Testis (tissue), 3 donors: ENCODE data around the gene CHRNA1. TPM values are rescaled to one million over a fixed set of nuclear protein-coding genes. Genes with fewer than 3 reads are reported as not detected.

Experiments
- DNase-seq: peaks from one replicate; pipeline ENCODE4 v3.0.0-alpha.2; 2019
- H3K27ac ChIP-seq, 2 donors: fragments of 200-600 bp; sonication (generic); one replicate each; pipeline ENCODE4 v1.5.1; 2019
- H3K27me3 ChIP-seq: fragments of 200-600 bp; sonication (generic); one replicate; pipeline ENCODE4 v1.5.1; 2019
- H3K36me3 ChIP-seq: fragments of 200-600 bp; sonication (generic); one replicate; pipeline ENCODE4 v1.5.1; 2017; ENCODE audit warnings: low read depth; ENCODE audit errors: missing control alignments
- H3K4me1 ChIP-seq: fragments of 200-600 bp; sonication (generic); one replicate; pipeline ENCODE4 v1.5.1; 2019
- H3K4me3 ChIP-seq, 2 donors: fragments of 200-600 bp; sonication (generic); one replicate each; pipeline ENCODE4 v1.5.1; 2017 to 2019
- H3K9me3 ChIP-seq: fragments of 200-600 bp; sonication (generic); one replicate; pipeline ENCODE4 v1.5.1; 2017
- POLR2A ChIP-seq: fragments of 450-650 bp; IDR thresholded peaks from one replicate; pipeline ENCODE4 v1.6.1; 2017; ENCODE audit warnings: antibody characterized with exemption, mild to moderate bottlenecking, moderate library complexity
- WGBS, 2 donors: methylation state at CpG; one replicate each; pipeline ENCODE4 v1.1.5; 2018; 5-methylcytosine and 5-hydroxymethylcytosine counted together
- intact Hi-C: fragments of 100-400 bp; cut with DNase I; formaldehyde crosslinking; loops from one replicate; pipeline ENCODE4 v1.15.1; 2023; ENCODE audit warnings: low total_unique reads
- polyA plus RNA-seq: library from polyadenylated mRNA; stranded (reverse); fragments of 350-450 nt; fragmentation: Illumina TruSeq; extraction: RNeasy Lipid Tissue Mini Kit (QIAGEN cat#74804); gene quantifications from one replicate; pipeline ENCODE4 v1.2.3, GENCODE V29; 2014; ENCODE audit warnings: low read depth, low replicate concordance; ENCODE audit not compliant: insufficient read depth
- total RNA-seq, 2 donors: library from RNA; depleted of rRNA; stranded (reverse); fragments of >200 nt; gene quantifications; one replicate each; pipeline ENCODE4 v1.2.3, GENCODE V29; 2016
- TF ChIP-seq, protein P1 (sequence below), 3 experiments: fragments of 450-650 bp in 2 of 3; fragments of 200-600 bp in 1 of 3; sonication (generic) in 1 of 3; IDR thresholded peaks; one replicate each; pipeline ENCODE4 v1.5.1; 2016 to 2019; ENCODE audit warnings: antibody characterized with exemption in 3 of 3, mild to moderate bottlenecking in 2 of 3, moderate library complexity in 1 of 3

The CHRNA1 gene
- total and polyA plus RNA-seq, 3 donors from 2014 or later: 0.25 to 2.7 (median 1.2) TPM

DNA sequence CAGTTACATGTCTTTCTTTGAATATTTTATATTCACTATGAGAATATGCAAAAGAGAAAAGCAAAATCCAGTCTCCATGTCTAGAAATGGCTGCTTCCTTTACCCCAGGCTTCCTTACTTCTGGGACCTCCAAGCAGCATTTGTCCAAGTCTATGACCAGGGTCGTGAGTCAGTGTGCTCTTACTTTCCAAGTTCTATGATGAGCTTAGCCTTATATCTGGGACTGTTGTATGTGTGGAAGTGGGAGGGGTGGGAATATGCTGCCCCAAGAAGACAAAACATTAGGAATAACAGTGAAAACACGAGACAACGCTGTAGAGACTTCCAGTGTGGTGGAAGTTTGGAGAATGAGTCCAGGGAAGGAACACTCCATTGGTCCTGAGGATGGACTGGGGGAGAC, 21.2 kb upstream of the CHRNA1 start:
- peaks cover 17% of the 10 kb centered on the region for H3K4me1 ChIP-seq
- no peak overlapping the region for H3K4me3 ChIP-seq
- intact Hi-C loops: no loop called here
- no peak overlapping the region for H3K27ac ChIP-seq
- H3K27me3 ChIP-seq: no peaks in the 10 kb centered on the region
- H3K36me3 ChIP-seq: no peaks in the 10 kb centered on the region
- WGBS, 2 donors: 86 to 95% methylated on average over 3 of the region's 3 CpGs
- no peak for TF ChIP-seq POLR2A
- TF ChIP-seq, protein P1, sequence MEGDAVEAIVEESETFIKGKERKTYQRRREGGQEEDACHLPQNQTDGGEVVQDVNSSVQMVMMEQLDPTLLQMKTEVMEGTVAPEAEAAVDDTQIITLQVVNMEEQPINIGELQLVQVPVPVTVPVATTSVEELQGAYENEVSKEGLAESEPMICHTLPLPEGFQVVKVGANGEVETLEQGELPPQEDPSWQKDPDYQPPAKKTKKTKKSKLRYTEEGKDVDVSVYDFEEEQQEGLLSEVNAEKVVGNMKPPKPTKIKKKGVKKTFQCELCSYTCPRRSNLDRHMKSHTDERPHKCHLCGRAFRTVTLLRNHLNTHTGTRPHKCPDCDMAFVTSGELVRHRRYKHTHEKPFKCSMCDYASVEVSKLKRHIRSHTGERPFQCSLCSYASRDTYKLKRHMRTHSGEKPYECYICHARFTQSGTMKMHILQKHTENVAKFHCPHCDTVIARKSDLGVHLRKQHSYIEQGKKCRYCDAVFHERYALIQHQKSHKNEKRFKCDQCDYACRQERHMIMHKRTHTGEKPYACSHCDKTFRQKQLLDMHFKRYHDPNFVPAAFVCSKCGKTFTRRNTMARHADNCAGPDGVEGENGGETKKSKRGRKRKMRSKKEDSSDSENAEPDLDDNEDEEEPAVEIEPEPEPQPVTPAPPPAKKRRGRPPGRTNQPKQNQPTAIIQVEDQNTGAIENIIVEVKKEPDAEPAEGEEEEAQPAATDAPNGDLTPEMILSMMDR (IDR thresholded peaks at IDR 0.05): no peak
- no peaks in the 10 kb centered on the region for H3K9me3 ChIP-seq
- DNase-seq: no peak

DNA sequence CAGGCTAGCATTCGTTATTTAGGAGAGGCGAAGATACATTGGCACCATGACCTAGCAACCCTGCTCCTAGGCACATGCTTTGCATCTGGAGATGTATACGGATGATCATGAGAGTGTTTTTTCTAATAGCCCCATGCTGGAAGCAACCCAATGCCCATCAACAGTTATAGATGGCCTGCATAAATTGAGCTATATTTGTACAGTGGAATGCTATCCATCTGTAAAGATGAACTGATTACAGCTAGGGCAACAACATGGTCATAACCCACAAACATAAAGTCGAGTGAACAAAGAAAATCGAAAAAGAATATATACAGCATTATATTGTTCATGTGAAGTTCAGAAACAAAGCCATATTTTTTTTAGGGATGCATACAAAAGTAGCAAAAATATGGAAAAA, 20.6 kb upstream of the CHRNA1 start:
- DNase-seq: no peak
- Histone ChIP-seq H3K27ac (no peak overlapping the region), H3K9me3 (no peaks in the 10 kb centered on the region), H3K27me3 (no peaks in the 10 kb centered on the region), H3K36me3 (no peaks in the 10 kb centered on the region), H3K4me3 (no peak overlapping the region), H3K4me1 (peaks cover 17% of the 10 kb centered on the region)
- TF ChIP-seq POLR2A: no peak
- TF ChIP-seq, protein P1 (IDR thresholded peaks at IDR 0.05): no peak
- WGBS, 2 donors: 82 to 89% methylated on average over 5 of the region's 5 CpGs
- intact Hi-C loops: no loop called here

DNA sequence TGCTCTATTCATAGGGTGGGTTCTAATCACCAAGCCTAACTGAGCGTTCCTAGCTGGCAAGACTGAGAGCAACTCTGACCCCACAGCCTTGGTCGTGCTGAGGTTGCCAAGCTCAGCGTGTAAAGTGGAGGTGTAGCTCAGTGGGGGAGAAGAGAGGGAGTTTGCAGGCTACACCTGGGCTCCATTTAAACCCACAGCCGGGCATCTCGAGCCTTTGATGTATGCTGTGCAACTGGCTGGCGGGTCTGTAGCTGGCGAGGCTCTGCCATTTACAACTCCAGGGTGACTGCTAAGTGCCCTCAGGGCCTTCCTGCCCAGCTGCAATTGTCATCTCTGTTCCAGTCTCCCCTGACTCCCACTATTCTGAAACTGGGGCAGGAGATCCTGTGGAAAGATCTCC, 20.0 kb upstream of the CHRNA1 start:
- intact Hi-C loops: no loop called here
- Histone ChIP-seq H3K36me3 (no peaks in the 10 kb centered on the region), H3K4me3 (no peak overlapping the region), H3K4me1 (peaks cover 17% of the 10 kb centered on the region), H3K27me3 (no peaks in the 10 kb centered on the region), H3K9me3 (no peaks in the 10 kb centered on the region), H3K27ac (no peak overlapping the region)
- TF ChIP-seq POLR2A: no peak
- TF ChIP-seq, protein P1 (IDR thresholded peaks at IDR 0.05): no peak
- DNase-seq: peak; percentile 29
- WGBS, 2 donors: 87 to 89% methylated on average over 7 of the region's 7 CpGs

DNA sequence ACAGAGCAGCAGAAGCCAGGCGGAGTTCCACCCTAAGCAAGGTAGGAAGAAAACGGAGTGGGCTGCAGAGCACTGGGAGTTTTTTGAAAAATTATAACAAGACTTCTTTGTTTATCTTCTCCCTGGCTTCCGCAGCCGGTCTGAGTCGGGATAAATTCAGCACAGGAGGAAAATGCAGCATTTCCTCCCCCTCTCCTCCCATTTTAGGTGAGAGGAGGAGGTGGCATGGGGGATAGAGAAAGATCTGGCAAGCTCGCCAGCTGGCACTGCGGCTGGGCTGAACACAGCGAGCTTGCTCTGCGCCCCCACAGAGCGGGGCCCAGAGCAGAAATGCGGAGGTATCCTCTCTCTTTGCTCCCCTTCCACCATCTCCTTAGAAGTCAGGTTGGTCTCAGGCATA, 17.7 kb upstream of the CHRNA1 start:
- intact Hi-C loops: no loop called here
- no peaks in the 10 kb centered on the region for H3K9me3 ChIP-seq
- H3K36me3 ChIP-seq: no peaks in the 10 kb centered on the region
- no peak overlapping the region for H3K4me3 ChIP-seq
- H3K27me3 ChIP-seq: no peaks in the 10 kb centered on the region
- H3K27ac ChIP-seq: no peak overlapping the region
- H3K4me1 ChIP-seq: peaks cover 17% of the 10 kb centered on the region
- TF ChIP-seq, protein P1 (IDR thresholded peaks at IDR 0.05): no peak
- no peak for TF ChIP-seq POLR2A
- peak; percentile 72 for DNase-seq
- WGBS, 2 donors: 42 to 43% methylated on average over 6 to 11 of the region's 11 CpGs

DNA sequence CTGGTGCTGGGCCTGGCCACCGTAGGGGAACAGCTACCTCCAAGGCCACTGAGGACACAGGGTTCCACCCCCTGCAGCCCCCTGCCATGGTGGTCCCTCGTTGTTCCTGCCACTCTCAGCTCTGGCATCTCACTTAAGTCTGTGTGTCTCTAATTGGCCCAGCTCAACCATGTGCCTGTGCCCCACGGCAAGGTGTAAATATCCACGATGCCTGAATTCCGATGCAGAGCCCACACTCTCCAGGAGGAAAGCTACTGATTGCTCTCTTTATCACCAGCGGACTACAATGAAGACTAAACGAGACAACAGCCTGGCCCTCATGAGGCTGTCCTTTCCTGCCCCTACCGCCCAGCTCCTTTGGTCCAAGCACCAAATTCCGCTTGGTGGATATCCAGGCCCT, 17.0 kb upstream of the CHRNA1 start:
- no peak overlapping the region for H3K4me3 ChIP-seq
- WGBS, 2 donors: 86 to 88% methylated on average over 9 of the region's 9 CpGs

More for the DNA sequence above, 17.0 kb upstream of the CHRNA1 start:
- intact Hi-C loops: no loop called here
- no peak for DNase-seq
- no peak overlapping the region for H3K27ac ChIP-seq
- TF ChIP-seq, protein P1 (IDR thresholded peaks at IDR 0.05): no peak
- TF ChIP-seq POLR2A: no peak
- H3K36me3 ChIP-seq: no peaks in the 10 kb centered on the region
- H3K27me3 ChIP-seq: no peaks in the 10 kb centered on the region
- peaks cover 17% of the 10 kb centered on the region for H3K4me1 ChIP-seq
- H3K9me3 ChIP-seq: no peaks in the 10 kb centered on the region
